Liver (tissue), 9 donors: ENCODE measurements around the gene PNMA8A. TPM values are rescaled to one million over a fixed set of nuclear protein-coding genes. Genes with fewer than 3 reads are reported as not detected.

Experiments used
- DNase-seq: peaks from one replicate; pipeline ENCODE4 v3.0.0-alpha.2; 2017; ENCODE audit warnings: low spot score
- H3K27ac ChIP-seq, 2 donors: one replicate each; pipeline ENCODE4 v1.7.0; 2013; ENCODE audit warnings: inconsistent platforms in 2 of 2, low read length in 2 of 2, control low read depth in 1 of 2, low read depth in 1 of 2, mild to moderate bottlenecking in 1 of 2
- H3K27me3 ChIP-seq, 4 donors: one replicate each; pipeline versions ENCODE4 v1.6.1 to v1.7.0; 2013; ENCODE audit warnings: low read length in 3 of 4, inconsistent platforms in 1 of 4, mild to moderate bottlenecking in 1 of 4, moderate library complexity in 1 of 4; ENCODE audit not compliant: control insufficient read depth in 4 of 4, insufficient read depth in 4 of 4
- H3K36me3 ChIP-seq, 4 donors: one replicate each; pipeline versions ENCODE4 v1.6.1 to v1.7.0; 2013; ENCODE audit warnings: low read length in 3 of 4, mild to moderate bottlenecking in 3 of 4, low read depth in 1 of 4, moderate library complexity in 1 of 4; ENCODE audit not compliant: control insufficient read depth in 4 of 4, insufficient read depth in 3 of 4
- H3K4me1 ChIP-seq, 4 donors: one replicate each; pipeline versions ENCODE4 v1.6.1 to v1.7.0; 2013; ENCODE audit warnings: low read length in 3 of 4, mild to moderate bottlenecking in 3 of 4, moderate library complexity in 1 of 4; ENCODE audit not compliant: control insufficient read depth in 4 of 4, insufficient read depth in 4 of 4
- H3K4me3 ChIP-seq, 3 donors: one replicate each; pipeline versions ENCODE4 v1.6.1 to v1.7.0; 2013; ENCODE audit warnings: low read length in 3 of 3, control low read depth in 1 of 3, low read depth in 1 of 3, mild to moderate bottlenecking in 1 of 3
- H3K9ac ChIP-seq, 2 donors: one replicate each; pipeline ENCODE4 v1.7.0; 2013; ENCODE audit warnings: low read length in 2 of 2, mild to moderate bottlenecking in 2 of 2, moderate library complexity in 2 of 2, control low read depth in 1 of 2, low read depth in 1 of 2
- H3K9me3 ChIP-seq, 4 donors: one replicate each; pipeline versions ENCODE4 v1.6.1 to v1.7.0; 2013; ENCODE audit warnings: low read length in 3 of 4; ENCODE audit not compliant: control insufficient read depth in 4 of 4
- EGR1 ChIP-seq, 2 donors: IDR thresholded peaks; 2 replicates each; pipeline ENCODE4 v1.6.1; 2016 to 2018; ENCODE audit warnings: antibody characterized with exemption in 2 of 2, low read depth in 2 of 2
- GABPA ChIP-seq, 2 donors: IDR thresholded peaks in 1 of 2; conservative IDR thresholded peaks in 1 of 2; 2 replicates each; pipeline ENCODE4 v1.6.1; 2016; ENCODE audit warnings: antibody characterized with exemption in 2 of 2, mild to moderate bottlenecking in 1 of 2, moderate library complexity in 1 of 2
- HNF4G ChIP-seq: IDR thresholded peaks from 2 replicates; pipeline ENCODE4 v1.6.1; 2016; ENCODE audit warnings: antibody characterized with exemption
- RAD21 ChIP-seq, 2 donors: IDR thresholded peaks; 2 replicates each; pipeline ENCODE4 v1.6.1; 2016; ENCODE audit warnings: antibody characterized with exemption in 2 of 2, mild to moderate bottlenecking in 2 of 2
- RXRA ChIP-seq, 2 donors: IDR thresholded peaks; 2 replicates each; pipeline ENCODE4 v1.6.1; 2017 to 2018; ENCODE audit warnings: antibody characterized with exemption in 2 of 2, mild to moderate bottlenecking in 1 of 2
- SP1 ChIP-seq: IDR thresholded peaks from 2 replicates; pipeline ENCODE4 v1.6.1; 2018; ENCODE audit warnings: antibody characterized with exemption, mild to moderate bottlenecking
- TAF1 ChIP-seq: conservative IDR thresholded peaks from 2 replicates; pipeline ENCODE4 v1.6.1; 2016; ENCODE audit warnings: antibody characterized with exemption, mild to moderate bottlenecking
- WGBS: extraction: QIAGEN DNeasy Blood & Tissue Kit; methylation state at CpG from one replicate; pipeline ENCODE4 v1.1.7; 2013; 5-methylcytosine and 5-hydroxymethylcytosine counted together
- polyA plus RNA-seq, 2 donors: library from polyadenylated mRNA; stranded (reverse) in 1 of 2; unstranded in 1 of 2; fragments of 200-250 nt in 1 of 2; fragments of >200 nt in 1 of 2; fragmentation: Nextera tagmentation in 1 of 2; extraction: Ambion mirVana in 1 of 2; gene quantifications; one replicate each; pipeline versions ENCODE4 v1.2.1 to v1.2.3, GENCODE V29; 2013 to 2015
- total RNA-seq, 2 donors: library from RNA; depleted of rRNA; stranded (reverse); fragments of >200 nt; gene quantifications; one replicate each; pipeline ENCODE4 v1.2.3, GENCODE V29; 2014
- TF ChIP-seq, protein P1 (sequence below): IDR thresholded peaks from 2 replicates; pipeline ENCODE4 v1.6.1; 2016; ENCODE audit warnings: antibody characterized with exemption, mild to moderate bottlenecking
- TF ChIP-seq, protein P2 (sequence below): IDR thresholded peaks from 2 replicates; pipeline ENCODE4 v1.6.1; 2016; ENCODE audit warnings: antibody characterized with exemption
- donor health status: healthy.
- donor health status: healthy.
- donor health status: healthy.
- donor health status: healthy.
- donor health status: healthy.

The PNMA8A gene
- total and polyA plus RNA-seq, 4 donors: 0.17 to 0.93 (median 0.22) TPM; not detected in 1

DNA sequence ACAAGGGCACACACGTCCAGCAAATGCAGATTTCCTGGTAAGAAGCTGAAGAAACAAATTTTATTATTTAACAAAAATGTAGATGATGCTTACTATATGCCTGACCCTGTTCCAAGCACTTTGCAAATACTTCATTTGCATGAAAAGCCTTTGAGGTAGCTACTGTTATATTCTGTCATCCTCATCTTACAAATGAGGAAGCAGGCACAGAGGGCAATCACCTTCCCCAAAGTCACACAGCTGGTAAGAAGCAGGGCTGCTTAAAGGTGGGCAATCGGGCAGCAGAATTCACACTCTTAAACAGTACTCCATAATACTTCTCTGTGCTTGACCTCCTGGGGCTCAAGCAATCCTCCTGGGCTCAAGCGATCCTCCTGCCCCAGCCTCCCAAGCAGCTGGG, 24.4 kb downstream of the PNMA8A start (continued):
- TF ChIP-seq, protein P1, sequence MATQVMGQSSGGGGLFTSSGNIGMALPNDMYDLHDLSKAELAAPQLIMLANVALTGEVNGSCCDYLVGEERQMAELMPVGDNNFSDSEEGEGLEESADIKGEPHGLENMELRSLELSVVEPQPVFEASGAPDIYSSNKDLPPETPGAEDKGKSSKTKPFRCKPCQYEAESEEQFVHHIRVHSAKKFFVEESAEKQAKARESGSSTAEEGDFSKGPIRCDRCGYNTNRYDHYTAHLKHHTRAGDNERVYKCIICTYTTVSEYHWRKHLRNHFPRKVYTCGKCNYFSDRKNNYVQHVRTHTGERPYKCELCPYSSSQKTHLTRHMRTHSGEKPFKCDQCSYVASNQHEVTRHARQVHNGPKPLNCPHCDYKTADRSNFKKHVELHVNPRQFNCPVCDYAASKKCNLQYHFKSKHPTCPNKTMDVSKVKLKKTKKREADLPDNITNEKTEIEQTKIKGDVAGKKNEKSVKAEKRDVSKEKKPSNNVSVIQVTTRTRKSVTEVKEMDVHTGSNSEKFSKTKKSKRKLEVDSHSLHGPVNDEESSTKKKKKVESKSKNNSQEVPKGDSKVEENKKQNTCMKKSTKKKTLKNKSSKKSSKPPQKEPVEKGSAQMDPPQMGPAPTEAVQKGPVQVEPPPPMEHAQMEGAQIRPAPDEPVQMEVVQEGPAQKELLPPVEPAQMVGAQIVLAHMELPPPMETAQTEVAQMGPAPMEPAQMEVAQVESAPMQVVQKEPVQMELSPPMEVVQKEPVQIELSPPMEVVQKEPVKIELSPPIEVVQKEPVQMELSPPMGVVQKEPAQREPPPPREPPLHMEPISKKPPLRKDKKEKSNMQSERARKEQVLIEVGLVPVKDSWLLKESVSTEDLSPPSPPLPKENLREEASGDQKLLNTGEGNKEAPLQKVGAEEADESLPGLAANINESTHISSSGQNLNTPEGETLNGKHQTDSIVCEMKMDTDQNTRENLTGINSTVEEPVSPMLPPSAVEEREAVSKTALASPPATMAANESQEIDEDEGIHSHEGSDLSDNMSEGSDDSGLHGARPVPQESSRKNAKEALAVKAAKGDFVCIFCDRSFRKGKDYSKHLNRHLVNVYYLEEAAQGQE: no peak

DNA sequence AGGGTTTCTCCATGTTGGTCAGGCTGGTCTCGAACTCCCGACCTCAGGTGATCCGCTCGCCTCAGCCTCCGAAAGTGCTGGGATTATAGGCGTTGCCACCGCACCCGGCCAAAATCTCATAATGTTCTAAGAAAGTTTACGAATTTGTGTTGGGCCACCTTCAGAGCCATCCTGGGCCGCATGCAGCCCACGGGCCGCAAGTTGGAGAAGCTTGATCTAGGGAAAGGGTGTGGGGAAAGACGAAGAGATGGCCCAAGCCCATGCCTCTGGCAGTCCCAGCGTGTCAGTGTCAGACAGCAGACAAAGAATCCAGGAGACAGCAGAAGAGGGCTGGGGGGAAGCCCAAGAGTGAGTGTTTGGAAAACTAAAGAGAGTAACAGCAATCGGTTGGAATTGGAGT, 25.3 kb downstream of the PNMA8A start:
- no peak for DNase-seq
- no peak overlapping the region for H3K27ac ChIP-seq
- H3K4me1 ChIP-seq: no peaks in the 10 kb centered on the region
- no peak overlapping the region for H3K9ac ChIP-seq
- TF ChIP-seq GABPA (IDR thresholded peaks at IDR 0.05 in 1 of 2, conservative IDR thresholded peaks at IDR 0.05 in 1 of 2) (no peak), RAD21 (IDR thresholded peaks at IDR 0.05) (no peak), HNF4G (no peak), TAF1 (no peak), RXRA (IDR thresholded peaks at IDR 0.05) (no peak)
- no peaks in the 10 kb centered on the region for H3K36me3 ChIP-seq
- no peaks in the 10 kb centered on the region for H3K27me3 ChIP-seq
- H3K4me3 ChIP-seq: no peak overlapping the region
- 83% methylated on average over 15 of the region's 15 CpGs for WGBS
- no peaks in the 10 kb centered on the region for H3K9me3 ChIP-seq

DNA sequence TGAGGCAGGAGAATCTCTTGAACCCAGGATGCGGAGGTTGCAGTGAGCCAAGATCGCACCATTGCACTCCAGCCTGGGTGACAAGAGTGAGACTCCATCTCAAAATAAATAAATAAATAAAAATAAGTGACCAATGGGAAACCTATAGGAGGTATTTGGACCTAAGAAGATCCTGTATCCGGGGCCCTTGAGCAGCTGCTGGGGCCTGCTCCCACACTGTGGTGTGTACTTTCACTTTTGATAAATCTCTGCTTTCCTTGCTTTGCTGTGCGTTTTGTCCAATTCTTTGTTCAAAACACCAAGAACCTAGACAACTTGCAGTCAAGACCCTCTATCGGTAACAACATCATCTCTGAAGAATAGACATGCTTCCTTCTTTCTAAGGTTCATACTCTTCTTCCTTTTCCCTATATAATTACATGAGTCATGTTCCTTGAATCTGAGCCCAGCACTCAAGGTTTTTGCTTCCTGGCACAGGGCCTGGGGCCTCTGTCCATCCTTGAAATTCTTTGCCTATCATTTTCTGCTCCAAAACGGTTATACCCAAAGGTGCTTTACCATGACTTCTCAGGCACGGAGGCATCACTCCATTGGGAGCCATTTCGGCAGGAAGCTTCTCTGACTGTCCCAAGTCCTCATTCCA, 28.4 kb downstream of the PNMA8A start:
- Histone ChIP-seq H3K4me1 (no peaks in the 10 kb centered on the region), H3K36me3 (no peaks in the 10 kb centered on the region), H3K9ac (no peak overlapping the region), H3K4me3 (no peak overlapping the region), H3K9me3 (no peaks in the 10 kb centered on the region), H3K27me3 (no peaks in the 10 kb centered on the region), H3K27ac (no peak overlapping the region)
- no peak for DNase-seq
- no peak for TF ChIP-seq HNF4G
- no peak for TF ChIP-seq RAD21 (IDR thresholded peaks at IDR 0.05)
- TF ChIP-seq, protein P2, sequence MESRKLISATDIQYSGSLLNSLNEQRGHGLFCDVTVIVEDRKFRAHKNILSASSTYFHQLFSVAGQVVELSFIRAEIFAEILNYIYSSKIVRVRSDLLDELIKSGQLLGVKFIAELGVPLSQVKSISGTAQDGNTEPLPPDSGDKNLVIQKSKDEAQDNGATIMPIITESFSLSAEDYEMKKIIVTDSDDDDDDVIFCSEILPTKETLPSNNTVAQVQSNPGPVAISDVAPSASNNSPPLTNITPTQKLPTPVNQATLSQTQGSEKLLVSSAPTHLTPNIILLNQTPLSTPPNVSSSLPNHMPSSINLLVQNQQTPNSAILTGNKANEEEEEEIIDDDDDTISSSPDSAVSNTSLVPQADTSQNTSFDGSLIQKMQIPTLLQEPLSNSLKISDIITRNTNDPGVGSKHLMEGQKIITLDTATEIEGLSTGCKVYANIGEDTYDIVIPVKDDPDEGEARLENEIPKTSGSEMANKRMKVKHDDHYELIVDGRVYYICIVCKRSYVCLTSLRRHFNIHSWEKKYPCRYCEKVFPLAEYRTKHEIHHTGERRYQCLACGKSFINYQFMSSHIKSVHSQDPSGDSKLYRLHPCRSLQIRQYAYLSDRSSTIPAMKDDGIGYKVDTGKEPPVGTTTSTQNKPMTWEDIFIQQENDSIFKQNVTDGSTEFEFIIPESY: no peak
- no peak for TF ChIP-seq SP1
- TF ChIP-seq, protein P1: no peak
- no peak for TF ChIP-seq GABPA (IDR thresholded peaks at IDR 0.05 in 1 of 2, conservative IDR thresholded peaks at IDR 0.05 in 1 of 2)
- no peak for TF ChIP-seq EGR1 (IDR thresholded peaks at IDR 0.05; ENCODE audit: low read depth in 2 of 2)
- 74% methylated on average over 8 of the region's 8 CpGs for WGBS
